C4-2B (cell line): ENCODE measurements around the gene KNG1.

Experiments
- ZFX ChIP-seq: fragments of 450-650 bp; IDR thresholded peaks from 2 replicates; pipeline ENCODE4 v1.6.1; 2017
- TF ChIP-seq, protein P1 (sequence below): fragments of 450-650 bp; conservative IDR thresholded peaks from 2 replicates; pipeline ENCODE4 v1.5.1; 2017; ENCODE audit warnings: mild to moderate bottlenecking

DNA sequence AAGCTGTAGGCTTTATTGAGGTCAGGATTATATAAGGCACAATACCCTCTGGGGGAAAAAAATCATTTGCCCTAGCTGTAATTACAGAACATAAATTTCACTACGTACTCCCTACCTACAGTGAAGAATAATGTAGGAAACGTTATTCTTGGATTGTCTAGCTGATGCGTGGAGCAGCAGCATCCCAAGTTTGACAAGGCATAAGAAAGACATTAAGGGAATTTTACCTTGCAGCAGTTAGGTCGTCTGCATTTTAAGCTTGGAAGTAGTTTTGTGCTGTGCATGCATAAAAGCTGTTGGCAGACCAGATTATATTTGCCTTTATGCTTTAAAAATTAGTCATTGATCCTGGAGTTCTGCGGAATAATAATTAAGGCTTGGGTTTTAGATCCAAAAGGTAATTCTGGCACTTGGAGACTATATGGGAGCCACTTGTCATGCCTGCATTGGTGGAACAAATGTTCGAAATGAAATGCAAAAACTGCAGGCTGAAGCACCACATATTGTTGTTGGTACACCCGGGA lies 68.4 kb downstream of the KNG1 start:
- TF ChIP-seq, protein P1, sequence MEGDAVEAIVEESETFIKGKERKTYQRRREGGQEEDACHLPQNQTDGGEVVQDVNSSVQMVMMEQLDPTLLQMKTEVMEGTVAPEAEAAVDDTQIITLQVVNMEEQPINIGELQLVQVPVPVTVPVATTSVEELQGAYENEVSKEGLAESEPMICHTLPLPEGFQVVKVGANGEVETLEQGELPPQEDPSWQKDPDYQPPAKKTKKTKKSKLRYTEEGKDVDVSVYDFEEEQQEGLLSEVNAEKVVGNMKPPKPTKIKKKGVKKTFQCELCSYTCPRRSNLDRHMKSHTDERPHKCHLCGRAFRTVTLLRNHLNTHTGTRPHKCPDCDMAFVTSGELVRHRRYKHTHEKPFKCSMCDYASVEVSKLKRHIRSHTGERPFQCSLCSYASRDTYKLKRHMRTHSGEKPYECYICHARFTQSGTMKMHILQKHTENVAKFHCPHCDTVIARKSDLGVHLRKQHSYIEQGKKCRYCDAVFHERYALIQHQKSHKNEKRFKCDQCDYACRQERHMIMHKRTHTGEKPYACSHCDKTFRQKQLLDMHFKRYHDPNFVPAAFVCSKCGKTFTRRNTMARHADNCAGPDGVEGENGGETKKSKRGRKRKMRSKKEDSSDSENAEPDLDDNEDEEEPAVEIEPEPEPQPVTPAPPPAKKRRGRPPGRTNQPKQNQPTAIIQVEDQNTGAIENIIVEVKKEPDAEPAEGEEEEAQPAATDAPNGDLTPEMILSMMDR = no peak
- TF ChIP-seq ZFX = no peak
